Adipocyte (in vitro differentiated cells): Measurements from ENCODE around the gene DAP.
"Not testable (repeated sequence)": the region's sequence is repeated elsewhere in the genome, so short reads cannot be mapped to it uniquely, and the experiment has no call there.

ENCODE experiments used
- DNase-seq: peaks from one replicate; pipeline ENCODE4 v3.0.0-alpha.2; 2015; ENCODE audit warnings: low read depth
- H3K27me3 ChIP-seq: replicated peaks from 2 replicates; pipeline ENCODE4 v1.7.0; 2013; ENCODE audit warnings: mild to moderate bottlenecking, low read length, moderate library complexity; ENCODE audit not compliant: control insufficient read depth, insufficient read depth
- H3K36me3 ChIP-seq: 2 replicates; pipeline ENCODE4 v1.7.0; 2013; ENCODE audit warnings: low read length, mild to moderate bottlenecking, moderate library complexity; ENCODE audit not compliant: control insufficient read depth, insufficient read depth, severe bottlenecking
- H3K4me1 ChIP-seq: 2 replicates; pipeline ENCODE4 v1.7.0; 2013; ENCODE audit warnings: mild to moderate bottlenecking, low read length, moderate library complexity; ENCODE audit not compliant: control insufficient read depth, insufficient read depth
- H3K4me3 ChIP-seq: 2 replicates; pipeline ENCODE4 v1.7.0; 2013; ENCODE audit warnings: mild to moderate bottlenecking, low read length, moderate library complexity
- H3K9ac ChIP-seq: 2 replicates; pipeline ENCODE4 v1.7.0; 2013; ENCODE audit warnings: mild to moderate bottlenecking, low read length, moderate library complexity
- H3K9me3 ChIP-seq: 2 replicates; pipeline ENCODE4 v1.7.0; 2013; ENCODE audit warnings: mild to moderate bottlenecking, low read length, moderate library complexity; ENCODE audit not compliant: control insufficient read depth

Gene DAP

GRCh38 chr5:10780208-10780607 lies 19.2 kb upstream of the DAP start:
- not testable (repeated sequence) for H3K4me3 ChIP-seq, DNase-seq, H3K9me3 ChIP-seq, H3K27me3 ChIP-seq, H3K36me3 ChIP-seq, H3K9ac ChIP-seq, H3K4me1 ChIP-seq

- no peaks in the 10 kb centered on the region for H3K36me3 ChIP-seq
- H3K9ac ChIP-seq: no peak overlapping the region
- no peak for DNase-seq
- H3K27me3 ChIP-seq: peaks cover 8% of the 10 kb centered on the region
- H3K9me3 ChIP-seq: no peaks in the 10 kb centered on the region
- no peaks in the 10 kb centered on the region for H3K4me1 ChIP-seq
- H3K4me3 ChIP-seq: no peak overlapping the region
Measured at GRCh38 chr5:10779592-10779991, 18.6 kb upstream of the DAP start.

GRCh38 chr5:10778179-10778910 lies 17.3 kb upstream of the DAP start:
- H3K36me3 ChIP-seq: no peaks in the 10 kb centered on the region
- no peak overlapping the region for H3K9ac ChIP-seq
- H3K27me3 ChIP-seq: peaks cover 8% of the 10 kb centered on the region
- DNase-seq: no peak
- H3K9me3 ChIP-seq: no peaks in the 10 kb centered on the region
- H3K4me3 ChIP-seq: no peak overlapping the region
- no peaks in the 10 kb centered on the region for H3K4me1 ChIP-seq

GRCh38 chr5:10775646-10776045 lies 14.6 kb upstream of the DAP start:
- no peak for DNase-seq
- no peaks in the 10 kb centered on the region for H3K4me1 ChIP-seq

GRCh38 chr5:10772901-10773585 lies 12.0 kb upstream of the DAP start:
- Histone ChIP-seq H3K9me3 (no peaks in the 10 kb centered on the region), H3K4me1 (no peaks in the 10 kb centered on the region), H3K9ac (no peak overlapping the region), H3K36me3 (no peaks in the 10 kb centered on the region), H3K27me3 (peaks cover 11% of the 10 kb centered on the region), H3K4me3 (no peak overlapping the region)
- DNase-seq: no peak

More at GRCh38 chr5:10775646-10776045, 14.6 kb upstream of the DAP start:
- Histone ChIP-seq H3K27me3 (peaks cover 12% of the 10 kb centered on the region), H3K9ac (no peak overlapping the region), H3K36me3 (no peaks in the 10 kb centered on the region), H3K9me3 (no peaks in the 10 kb centered on the region), H3K4me3 (no peak overlapping the region)

- no peaks in the 10 kb centered on the region for H3K9me3 ChIP-seq
- H3K27me3 ChIP-seq: peaks cover 11% of the 10 kb centered on the region
- H3K36me3 ChIP-seq: no peaks in the 10 kb centered on the region
- H3K9ac ChIP-seq: no peak overlapping the region
- DNase-seq: no peak
- H3K4me1 ChIP-seq: no peaks in the 10 kb centered on the region
- no peak overlapping the region for H3K4me3 ChIP-seq
Measured at GRCh38 chr5:10768328-10768899, 7.4 kb upstream of the DAP start.

- H3K27me3 ChIP-seq: no peaks in the 10 kb centered on the region
- H3K4me1 ChIP-seq: peaks cover 14% of the 10 kb centered on the region
- H3K36me3 ChIP-seq: no peaks in the 10 kb centered on the region
- no peak overlapping the region for H3K9ac ChIP-seq
- no peak for DNase-seq
- H3K4me3 ChIP-seq: no peak overlapping the region
- H3K9me3 ChIP-seq: no peaks in the 10 kb centered on the region
Measured at GRCh38 chr5:10762776-10763500, 1.9 kb upstream of the DAP start.

- DNase-seq: no peak
- Histone ChIP-seq H3K9ac (peak overlapping the region; percentile 93), H3K36me3 (no peaks in the 10 kb centered on the region), H3K4me3 (peak overlapping the region; percentile 84), H3K4me1 (peaks cover 14% of the 10 kb centered on the region), H3K27me3 (no peaks in the 10 kb centered on the region), H3K9me3 (no peaks in the 10 kb centered on the region)
Measured at GRCh38 chr5:10761933-10762775, 1.1 kb upstream of the DAP start.

- Histone ChIP-seq H3K9me3 (no peaks in the 10 kb centered on the region), H3K9ac (peak overlapping the region; percentile 84), H3K27me3 (no peaks in the 10 kb centered on the region), H3K4me3 (peak overlapping the region; percentile 88), H3K4me1 (peaks cover 25% of the 10 kb centered on the region), H3K36me3 (no peaks in the 10 kb centered on the region)
- DNase-seq: no peak
Measured at GRCh38 chr5:10760921-10761184, 181 bp downstream of the DAP start.

- Histone ChIP-seq H3K9ac (peak overlapping the region; percentile 84), H3K4me3 (peak overlapping the region; percentile 88), H3K27me3 (no peaks in the 10 kb centered on the region), H3K4me1 (peaks cover 25% of the 10 kb centered on the region), H3K9me3 (no peaks in the 10 kb centered on the region), H3K36me3 (no peaks in the 10 kb centered on the region)
- peak; percentile 83 for DNase-seq
Measured at GRCh38 chr5:10760096-10760920, 726 bp downstream of the DAP start.
